Activated naive CD8-positive, alpha-beta T cell treated with anti-CD3 and anti-CD28 coated beads for 36 hours (primary cell): ENCODE measurements around the gene COG2. TPM values are rescaled to one million over a fixed set of nuclear protein-coding genes. Genes with fewer than 3 reads are reported as not detected.
"Not testable (repeated sequence)": the region's sequence is repeated elsewhere in the genome, so short reads cannot be mapped to it uniquely, and the experiment has no call there.

Source experiments
- DNase-seq: peaks from one replicate; pipeline ENCODE4 v3.0.0; 2021
- H3K27ac Mint-ChIP-seq: one replicate; pipeline ENCODE4 v1.8.0; 2022; ENCODE audit warnings: mild to moderate bottlenecking, moderate library complexity, mixed read lengths
- H3K27me3 Mint-ChIP-seq: one replicate; pipeline ENCODE4 v1.8.0; 2022; ENCODE audit warnings: mild to moderate bottlenecking, mixed read lengths
- H3K36me3 Mint-ChIP-seq: one replicate; pipeline ENCODE4 v1.8.0; 2021; ENCODE audit warnings: mild to moderate bottlenecking, mixed read lengths
- H3K4me1 Mint-ChIP-seq: one replicate; pipeline ENCODE4 v1.8.0; 2021; ENCODE audit warnings: mixed read lengths
- H3K4me3 Mint-ChIP-seq: one replicate; pipeline ENCODE4 v1.8.0; 2022; ENCODE audit warnings: mild to moderate bottlenecking, moderate library complexity, mixed read lengths
- H3K9me3 Mint-ChIP-seq: one replicate; pipeline ENCODE4 v1.8.0; 2022; ENCODE audit warnings: mixed read lengths
- total RNA-seq, 2 experiments: library from RNA; stranded (reverse); gene quantifications; one replicate each; pipeline ENCODE4 v1.2.3, GENCODE V29; 2021

The COG2 gene
- 10 to 100 TPM; 41.0 to 41.7 TPM for total RNA-seq

- Mint-ChIP-seq H3K27me3 (peaks cover 11% of the 10 kb centered on the region), H3K36me3 (peaks cover 22% of the 10 kb centered on the region), H3K9me3 (no peaks in the 10 kb centered on the region), H3K27ac (peak within 1 kb of the TSS; percentile 93), H3K4me3 (peak within 1 kb of the TSS; percentile 96), H3K4me1 (peaks cover 46% of the 10 kb centered on the region)
- peak; percentile 97 for DNase-seq
Observed at GRCh38 chr1:230642263-230642959, at the start of gene COG2. Gene COG2 (plus strand): TSS chr1:230642481. CDS start chr1:230642607, 126 bp downstream.

DNA sequence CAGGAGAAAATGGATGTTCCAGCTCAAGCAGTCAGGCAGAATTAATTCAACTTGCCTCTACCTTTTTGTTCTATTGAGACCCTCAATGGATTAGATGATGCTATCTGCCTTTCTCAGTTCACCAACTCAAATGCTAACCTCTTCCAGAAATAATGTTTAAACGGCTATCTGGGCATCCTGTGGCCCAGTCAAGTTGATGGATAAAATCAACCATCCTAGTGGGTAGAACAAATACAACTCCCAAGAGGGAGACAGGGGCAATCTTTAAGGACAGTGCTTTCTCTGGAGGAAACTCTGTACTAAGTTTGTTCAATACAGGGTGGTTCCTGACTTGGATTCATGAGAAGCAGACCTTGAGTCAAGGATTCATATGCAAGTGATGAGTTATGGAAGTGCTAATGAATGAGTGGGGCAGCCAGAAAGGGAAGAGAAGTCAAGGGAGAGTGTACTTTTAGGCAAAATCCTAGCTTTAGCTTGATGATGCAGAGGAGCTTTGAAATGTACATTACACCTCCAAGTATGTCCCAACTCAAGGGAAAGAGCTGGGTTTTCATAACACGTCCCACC, 49.4 kb upstream of the COG2 start:
- H3K9me3 Mint-ChIP-seq: no peaks in the 10 kb centered on the region
- H3K27ac Mint-ChIP-seq: no peak overlapping the region
- H3K36me3 Mint-ChIP-seq: no peaks in the 10 kb centered on the region
- DNase-seq: no peak
- H3K4me3 Mint-ChIP-seq: no peak overlapping the region
- peaks cover 25% of the 10 kb centered on the region for H3K27me3 Mint-ChIP-seq
- H3K4me1 Mint-ChIP-seq: no peaks in the 10 kb centered on the region

- no peak for DNase-seq
- Mint-ChIP-seq H3K27ac (no peak overlapping the region), H3K9me3 (peaks cover 3% of the 10 kb centered on the region), H3K27me3 (peaks cover 17% of the 10 kb centered on the region), H3K4me1 (no peaks in the 10 kb centered on the region), H3K4me3 (no peak overlapping the region), H3K36me3 (no peaks in the 10 kb centered on the region)
Observed at GRCh38 chr1:230594214-230594773, 48.0 kb upstream of the COG2 start.

GRCh38 chr1:230595181-230595580, 47.1 kb upstream of the COG2 start:
- no peaks in the 10 kb centered on the region for H3K36me3 Mint-ChIP-seq
- H3K27me3 Mint-ChIP-seq: peaks cover 16% of the 10 kb centered on the region
- no peak for DNase-seq
- no peaks in the 10 kb centered on the region for H3K4me1 Mint-ChIP-seq
- H3K9me3 Mint-ChIP-seq: peaks cover 5% of the 10 kb centered on the region
- H3K4me3 Mint-ChIP-seq: no peak overlapping the region
- no peak overlapping the region for H3K27ac Mint-ChIP-seq

DNA sequence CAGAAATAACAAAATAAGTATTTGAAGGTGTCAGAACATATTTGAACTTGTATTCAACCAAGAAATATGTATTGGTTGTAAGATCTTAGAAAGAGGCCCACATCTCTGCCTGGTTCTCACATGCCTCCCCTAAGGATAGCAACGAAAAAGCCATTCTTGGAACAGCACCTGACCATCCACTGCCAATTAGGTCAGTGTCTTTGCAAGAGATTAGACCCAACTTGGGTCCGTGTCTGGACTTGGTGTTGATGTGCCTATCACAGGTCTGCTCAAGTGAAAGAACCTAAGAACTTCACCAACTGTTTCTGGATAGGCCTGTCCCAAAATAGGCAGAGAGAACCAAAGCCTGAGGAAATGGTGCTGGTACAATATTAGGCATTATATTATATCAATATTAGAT, 46.0 kb upstream of the COG2 start:
- no peak for DNase-seq
- H3K9me3 Mint-ChIP-seq: peaks cover 5% of the 10 kb centered on the region
- no peaks in the 10 kb centered on the region for H3K4me1 Mint-ChIP-seq
- no peak overlapping the region for H3K4me3 Mint-ChIP-seq
- H3K27ac Mint-ChIP-seq: no peak overlapping the region
- H3K36me3 Mint-ChIP-seq: no peaks in the 10 kb centered on the region
- peaks cover 13% of the 10 kb centered on the region for H3K27me3 Mint-ChIP-seq

- H3K27me3 Mint-ChIP-seq: peaks cover 7% of the 10 kb centered on the region
Observed at GRCh38 chr1:230598745-230599144, 43.5 kb upstream of the COG2 start.

GRCh38 chr1:230599926-230600656, 42.2 kb upstream of the COG2 start:
- H3K4me3 Mint-ChIP-seq: no peak overlapping the region
- H3K36me3 Mint-ChIP-seq: no peaks in the 10 kb centered on the region
- DNase-seq: no peak
- no peak overlapping the region for H3K27ac Mint-ChIP-seq
- peaks cover 5% of the 10 kb centered on the region for H3K9me3 Mint-ChIP-seq
- H3K4me1 Mint-ChIP-seq: no peaks in the 10 kb centered on the region
- peaks cover 7% of the 10 kb centered on the region for H3K27me3 Mint-ChIP-seq

More at GRCh38 chr1:230598745-230599144, 43.5 kb upstream of the COG2 start:
- H3K9me3 Mint-ChIP-seq: peaks cover 5% of the 10 kb centered on the region
- no peak overlapping the region for H3K4me3 Mint-ChIP-seq
- no peak overlapping the region for H3K27ac Mint-ChIP-seq
- no peak for DNase-seq
- no peaks in the 10 kb centered on the region for H3K4me1 Mint-ChIP-seq
- H3K36me3 Mint-ChIP-seq: no peaks in the 10 kb centered on the region

DNA sequence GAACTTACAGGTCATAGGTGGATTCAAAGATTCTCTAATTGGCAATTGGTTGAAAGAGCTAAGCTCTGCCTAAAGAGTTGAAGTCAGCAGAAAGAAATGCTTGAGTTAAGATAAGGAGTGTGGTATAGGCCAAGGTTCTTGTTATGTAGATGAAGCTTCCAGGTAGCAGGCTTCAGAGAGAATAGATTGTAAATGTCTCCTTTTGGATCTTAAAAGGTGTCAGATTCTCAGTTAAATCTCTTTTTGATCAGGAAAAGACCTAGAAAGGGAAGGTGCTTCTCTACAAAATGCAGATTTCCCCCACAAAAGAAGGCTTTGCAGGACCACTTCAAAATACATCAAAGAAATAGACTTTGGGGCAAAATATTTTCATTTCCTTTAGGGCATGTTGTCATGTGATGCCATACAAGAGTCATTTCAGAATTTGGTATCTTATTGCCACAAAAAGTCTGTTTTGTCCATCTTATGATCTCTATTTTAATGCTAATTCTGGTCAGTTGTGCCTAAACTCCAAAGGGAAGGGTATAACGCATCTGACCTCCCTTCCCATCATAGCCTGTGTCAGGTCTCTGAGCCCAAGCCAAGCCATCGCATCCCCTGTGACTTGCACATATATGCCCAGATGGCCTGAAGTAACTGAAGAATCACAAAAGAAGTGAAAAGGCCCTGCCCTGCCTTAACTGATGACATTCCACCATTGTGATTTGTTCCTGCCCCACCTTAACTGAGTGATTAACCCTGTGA, 41.5 kb upstream of the COG2 start:
- H3K4me3 Mint-ChIP-seq, H3K9me3 Mint-ChIP-seq, H3K27ac Mint-ChIP-seq, H3K36me3 Mint-ChIP-seq, H3K27me3 Mint-ChIP-seq, DNase-seq, H3K4me1 Mint-ChIP-seq: not testable (repeated sequence)

- Mint-ChIP-seq H3K4me3 (no peak overlapping the region), H3K4me1 (no peaks in the 10 kb centered on the region), H3K27ac (no peak overlapping the region), H3K36me3 (no peaks in the 10 kb centered on the region), H3K27me3 (peaks cover 8% of the 10 kb centered on the region), H3K9me3 (no peaks in the 10 kb centered on the region)
- DNase-seq: no peak
Observed at GRCh38 chr1:230609208-230609607, 33.1 kb upstream of the COG2 start.

- H3K4me1 Mint-ChIP-seq: no peaks in the 10 kb centered on the region
- no peak overlapping the region for H3K27ac Mint-ChIP-seq
- no peak overlapping the region for H3K4me3 Mint-ChIP-seq
- H3K9me3 Mint-ChIP-seq: no peaks in the 10 kb centered on the region
- peaks cover 13% of the 10 kb centered on the region for H3K27me3 Mint-ChIP-seq
- no peak for DNase-seq
- H3K36me3 Mint-ChIP-seq: no peaks in the 10 kb centered on the region
Observed at GRCh38 chr1:230610589-230610988, 31.7 kb upstream of the COG2 start.

- no peak overlapping the region for H3K27ac Mint-ChIP-seq
- no peaks in the 10 kb centered on the region for H3K4me1 Mint-ChIP-seq
- H3K4me3 Mint-ChIP-seq: no peak overlapping the region
- DNase-seq: no peak
- no peaks in the 10 kb centered on the region for H3K9me3 Mint-ChIP-seq
- no peaks in the 10 kb centered on the region for H3K36me3 Mint-ChIP-seq
- H3K27me3 Mint-ChIP-seq: peaks cover 18% of the 10 kb centered on the region
Observed at GRCh38 chr1:230611128-230611877, 31.0 kb upstream of the COG2 start.

DNA sequence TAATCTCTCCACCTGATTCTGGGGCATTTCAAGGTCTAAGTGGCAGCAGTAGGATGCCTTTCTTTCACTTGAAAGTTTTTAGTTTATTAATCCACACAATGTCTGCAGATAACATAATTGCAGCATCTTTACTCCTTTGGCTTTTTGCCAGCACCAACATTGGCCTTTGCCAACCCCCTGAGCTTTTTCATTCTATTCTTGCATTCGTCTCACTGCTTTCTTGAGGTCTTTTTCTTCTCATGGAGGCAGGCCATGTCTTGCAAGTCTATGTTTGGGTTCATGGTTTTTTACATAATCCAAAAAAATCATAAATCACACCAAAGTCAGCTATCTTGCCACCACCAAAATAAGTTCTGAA, 30.4 kb upstream of the COG2 start:
- Mint-ChIP-seq H3K4me3 (no peak overlapping the region), H3K9me3 (no peaks in the 10 kb centered on the region), H3K36me3 (no peaks in the 10 kb centered on the region), H3K4me1 (no peaks in the 10 kb centered on the region), H3K27me3 (peaks cover 23% of the 10 kb centered on the region), H3K27ac (no peak overlapping the region)
- DNase-seq: no peak

DNA sequence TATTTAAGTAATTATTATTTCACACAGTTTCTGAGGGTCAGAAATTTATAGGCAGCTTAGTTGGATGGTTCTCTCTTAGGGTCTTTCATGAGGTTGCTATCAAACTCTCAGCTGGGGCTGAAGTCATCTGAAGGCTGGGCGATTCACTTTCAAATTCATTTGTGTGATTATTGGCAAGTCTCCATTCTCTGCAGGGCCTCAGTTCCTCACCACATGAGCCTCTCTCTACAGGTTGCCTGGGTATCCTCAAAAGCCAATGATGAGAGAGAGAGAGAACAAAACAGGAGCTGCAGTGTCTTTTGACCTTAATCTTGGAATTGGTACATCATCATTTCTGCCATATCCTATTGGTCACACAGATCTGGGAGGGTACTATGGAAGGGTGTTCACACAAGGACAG, 29.6 kb upstream of the COG2 start:
- no peak for DNase-seq
- no peaks in the 10 kb centered on the region for H3K9me3 Mint-ChIP-seq
- H3K27ac Mint-ChIP-seq: no peak overlapping the region
- peaks cover 30% of the 10 kb centered on the region for H3K27me3 Mint-ChIP-seq
- H3K36me3 Mint-ChIP-seq: no peaks in the 10 kb centered on the region
- H3K4me1 Mint-ChIP-seq: no peaks in the 10 kb centered on the region
- no peak overlapping the region for H3K4me3 Mint-ChIP-seq

DNA sequence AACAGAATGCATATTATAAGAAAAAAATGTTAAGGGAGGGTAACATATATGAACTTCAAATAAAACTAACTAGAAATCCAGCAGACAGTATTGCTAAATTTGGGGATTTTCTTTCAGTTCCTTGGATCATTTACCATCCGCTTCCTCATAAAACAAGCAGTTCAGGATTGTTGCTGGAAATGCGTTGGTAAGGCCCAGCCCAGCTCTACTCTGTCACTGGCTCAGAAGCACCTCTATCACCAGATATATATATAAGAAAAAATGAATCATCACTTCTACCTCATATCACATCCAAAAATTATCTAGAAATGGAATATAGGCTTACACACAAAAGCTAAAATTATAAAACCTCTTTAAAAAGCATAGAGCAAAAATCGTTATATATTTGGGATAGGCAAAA, 28.2 kb upstream of the COG2 start:
- H3K4me1 Mint-ChIP-seq: no peaks in the 10 kb centered on the region
- no peak for DNase-seq
- H3K9me3 Mint-ChIP-seq: no peaks in the 10 kb centered on the region
- H3K27me3 Mint-ChIP-seq: peaks cover 30% of the 10 kb centered on the region
- H3K27ac Mint-ChIP-seq: no peak overlapping the region
- H3K36me3 Mint-ChIP-seq: no peaks in the 10 kb centered on the region
- no peak overlapping the region for H3K4me3 Mint-ChIP-seq
